Dedifferentiated amniotic fluid mesenchymal stem cell (primary cell): ENCODE data around the gene NUP37.

Source experiments
- DNase-seq: peaks from one replicate; pipeline ENCODE4 v3.0.0-alpha.2; 2016; ENCODE audit errors: extremely low spot score

Gene NUP37

GRCh38 chr12:102029141-102029540, 90.8 kb downstream of the NUP37 start:
- no peak for DNase-seq

- DNase-seq = no peak
Observed at GRCh38 chr12:102026728-102027127, 93.2 kb downstream of the NUP37 start.

- no peak for DNase-seq
Observed at GRCh38 chr12:102024765-102025164, 95.1 kb downstream of the NUP37 start.

- DNase-seq = peak; percentile 45
Observed at GRCh38 chr12:102023343-102023930, 96.5 kb downstream of the NUP37 start.
